GM23338 (cell line): ENCODE results near the gene NT5C2.

Experiments used
- CREB1 ChIP-seq: fragments of 250-450 bp; sonication (Bioruptor Pico); IDR thresholded peaks from 2 replicates; pipeline ENCODE4 v1.5.0; 2020; ENCODE audit warnings: low read depth, mild to moderate bottlenecking, moderate library complexity
- CTCF ChIP-seq, 2 experiments: fragments of 200-600 bp in 1 of 2; sonication (generic) in 1 of 2; conservative IDR thresholded peaks; 2 replicates each; pipeline versions ENCODE4 v1.5.1 to v1.6.1; 2016 to 2017; ENCODE audit warnings: antibody characterized with exemption in 2 of 2, low read depth in 2 of 2, mild to moderate bottlenecking in 2 of 2, moderate library complexity in 1 of 2
- EZH2phosphoT487 ChIP-seq: fragments of 200-600 bp; sonication (generic); IDR thresholded peaks from one replicate; pipeline ENCODE4 v1.8.1; 2018; ENCODE audit warnings: antibody characterized with exemption; ENCODE audit not compliant: unreplicated experiment

- TF ChIP-seq CREB1 (CRISPR knock-in tag) (no peak), CTCF (conservative IDR thresholded peaks at IDR 0.05; ENCODE audit: low read depth in 2 of 2) (no peak), EZH2phosphoT487 (no peak)
These were observed 138.0 kb downstream of the NT5C2 start for GRCh38 chr10:103055105-103055504.
